A549 (cell line): ENCODE results near the gene RASA2. TPM values are rescaled to one million over a fixed set of nuclear protein-coding genes. Genes with fewer than 3 reads are reported as not detected.

Experiments used
- ATAC-seq, 2 experiments: fragments of 200-7000 bp in 1 of 2; fragments of >200 bp in 1 of 2; cut with Nextera tagmentation in 1 of 2; cut with Tn5 transposase in 1 of 2; 3 replicates each; pipeline versions ENCODE4 v1.8.0 to v1.9.1; 2018 to 2020; ENCODE audit warnings: mild to moderate bottlenecking in 1 of 2, moderate library complexity in 1 of 2
- CTCF ChIA-PET: fragments of 300-600 bp; sonication (Branson Sonifier 250); formaldehyde crosslinking; extraction: SDS; loops from one replicate; lab custom pipeline; 2021; ENCODE audit warnings: antibody characterized with exemption, inconsistent platforms; lab: Yijun Ruan, JAX
- POLR2A ChIA-PET: fragments of 350-600 bp; formaldehyde crosslinking; extraction: SDS; loops from one replicate; lab custom pipeline; 2021; ENCODE audit warnings: antibody characterized with exemption, inconsistent platforms; lab: Yijun Ruan, JAX
- DNase-seq, 2 experiments: peaks; one replicate each; pipeline versions ENCODE4 v3.0.0 to v3.0.0-alpha.2; 2011 to 2016; ENCODE audit warnings: low read depth in 1 of 2, low spot score in 1 of 2
- FAIRE-seq: peaks from 2 replicates; lab custom pipeline; 2011; peaks lifted over from hg19 to GRCh38; lab: Jason Lieb, UNC
- H3K27ac ChIP-seq, 2 experiments: fragments of >200 bp; sonication (Bioruptor Twin); formaldehyde crosslinking; 3 replicates each; pipeline ENCODE4 v1.5.1; 2016 to 2017
- H3K4me1 ChIP-seq: fragments of >200 bp; sonication (Bioruptor Twin); formaldehyde crosslinking; 3 replicates; pipeline ENCODE4 v1.6.1; 2016
- H3K4me2 ChIP-seq: fragments of >200 bp; sonication (Bioruptor Twin); formaldehyde crosslinking; 3 replicates; pipeline ENCODE4 v1.6.1; 2016
- H3K4me3 ChIP-seq: fragments of >200 bp; sonication (Bioruptor Twin); formaldehyde crosslinking; 3 replicates; pipeline ENCODE4 v1.5.1; 2016
- H3K9me3 ChIP-seq: fragments of >200 bp; sonication (Bioruptor Twin); formaldehyde crosslinking; 3 replicates; pipeline ENCODE4 v1.6.1; 2016
- ATOH8 ChIP-seq: fragments of 250-450 bp; sonication (Bioruptor Pico); IDR thresholded peaks from 2 replicates; pipeline ENCODE4 v1.5.0; 2020; ENCODE audit warnings: low read depth, mild to moderate bottlenecking, moderate library complexity
- BCL3 ChIP-seq: fragments of >200 bp; sonication (Bioruptor Twin); formaldehyde crosslinking; IDR thresholded peaks from 3 replicates; pipeline ENCODE4 v1.6.1; 2016
- CHD4 ChIP-seq: fragments of 200-600 bp; sonication (generic); IDR thresholded peaks from 2 replicates; pipeline ENCODE4 v1.6.1; 2016; ENCODE audit warnings: antibody characterized with exemption, mild to moderate bottlenecking, borderline replicate concordance
- CTCF ChIP-seq: fragments of >200 bp; sonication (Bioruptor Twin); formaldehyde crosslinking; IDR thresholded peaks from 3 replicates; pipeline ENCODE4 v1.5.1; 2016
- EP300 ChIP-seq, 2 experiments: fragments of >200 bp; sonication (Bioruptor Twin); formaldehyde crosslinking; IDR thresholded peaks; 2 replicates in 1 of 2; 3 replicates in 1 of 2; pipeline ENCODE4 v1.6.1; 2016 to 2017
- ESRRA ChIP-seq: fragments of 150-350 bp; IDR thresholded peaks from 2 replicates; pipeline ENCODE4 v1.6.1; 2014; ENCODE audit warnings: mild to moderate bottlenecking, low read length, borderline replicate concordance
- HDAC2 ChIP-seq: fragments of 200-600 bp; sonication (generic); IDR thresholded peaks from 2 replicates; pipeline ENCODE4 v1.6.1; 2016
- HMGXB4 ChIP-seq: fragments of 250-450 bp; sonication (Bioruptor Pico); IDR thresholded peaks from 2 replicates; pipeline ENCODE4 v1.5.0; 2021; ENCODE audit warnings: mild to moderate bottlenecking, moderate library complexity, borderline replicate concordance
- HOXA7 ChIP-seq: fragments of 250-450 bp; sonication (Bioruptor Pico); IDR thresholded peaks from 2 replicates; pipeline ENCODE4 v1.5.0; 2020; ENCODE audit warnings: mild to moderate bottlenecking, moderate library complexity
- KDM1A ChIP-seq: fragments of 200-600 bp; sonication (generic); IDR thresholded peaks from 2 replicates; pipeline ENCODE4 v1.6.1; 2016; ENCODE audit warnings: low read depth, mild to moderate bottlenecking
- KDM5A ChIP-seq: fragments of 200-600 bp; sonication (generic); IDR thresholded peaks from 2 replicates; pipeline ENCODE4 v1.6.1; 2016; ENCODE audit warnings: antibody characterized with exemption, mild to moderate bottlenecking
- MYC ChIP-seq: IDR thresholded peaks from 2 replicates; pipeline ENCODE4 v1.6.1; 2012; ENCODE audit warnings: mild to moderate bottlenecking, inconsistent platforms, low read length, improper control_type of control experiment, borderline replicate concordance
- NR3C1 ChIP-seq: fragments of >200 bp; sonication (Bioruptor Twin); formaldehyde crosslinking; IDR thresholded peaks from 3 replicates; pipeline ENCODE4 v1.6.1; 2017
- POLR2A ChIP-seq: IDR thresholded peaks from 2 replicates; pipeline ENCODE4 v1.6.1; 2012; ENCODE audit warnings: mild to moderate bottlenecking, low read length
- RAD21 ChIP-seq, 2 experiments: fragments of >200 bp in 1 of 2; sonication (Bioruptor Twin) in 1 of 2; formaldehyde crosslinking in 1 of 2; IDR thresholded peaks in 1 of 2; conservative IDR thresholded peaks in 1 of 2; 2 replicates in 1 of 2; 3 replicates in 1 of 2; pipeline ENCODE4 v1.6.1; 2012 to 2018; ENCODE audit warnings: inconsistent platforms in 1 of 2
- RCOR1 ChIP-seq: fragments of 150-350 bp; IDR thresholded peaks from 2 replicates; pipeline ENCODE4 v1.6.1; 2014; ENCODE audit warnings: antibody characterized with exemption, low read length, low read depth
- SMC3 ChIP-seq: fragments of >200 bp; sonication (Bioruptor Twin); formaldehyde crosslinking; IDR thresholded peaks from 3 replicates; pipeline ENCODE4 v1.6.1; 2018; ENCODE audit warnings: inconsistent platforms
- SREBF2 ChIP-seq: fragments of 450-650 bp; IDR thresholded peaks from 2 replicates; pipeline ENCODE4 v1.6.1; 2014; ENCODE audit warnings: mild to moderate bottlenecking, moderate library complexity
- ZSCAN20 ChIP-seq: fragments of 250-450 bp; sonication (Bioruptor Pico); IDR thresholded peaks from 2 replicates; pipeline ENCODE4 v1.8.0; 2022; ENCODE audit warnings: mild to moderate bottlenecking, moderate library complexity
- WGBS: methylation state at CpG from one replicate; pipeline ENCODE4 v1.1.6; 2017; ENCODE audit errors: missing lambda C conversion rate; 5-methylcytosine and 5-hydroxymethylcytosine counted together
- polyA plus RNA-seq, 4 experiments: library from polyadenylated mRNA; depleted of rRNA in 3 of 4; stranded (reverse); fragments of >200 nt; fragmentation: RNase III in 1 of 4; extraction: RNeasy Plus Mini Kit Qiagen cat#74134 plus additional on column Dnase treatment in 1 of 4; gene quantifications; 2 replicates in 3 of 4; 3 replicates in 1 of 4; pipeline ENCODE4 v1.2.3, GENCODE V29; 2011 to 2017
- TF ChIP-seq, protein P1 (sequence below): fragments of >200 bp; sonication (Bioruptor Twin); formaldehyde crosslinking; IDR thresholded peaks from 2 replicates; pipeline ENCODE4 v1.6.1; 2016
- TF ChIP-seq, protein P2 (sequence below): fragments of 200-600 bp; sonication (generic); IDR thresholded peaks from 2 replicates; pipeline ENCODE4 v1.6.1; 2016; ENCODE audit warnings: antibody characterized with exemption, mild to moderate bottlenecking, moderate library complexity

The RASA2 gene
- polyA plus RNA-seq, 2 of the 4 experiments (the other 2 are of a cell fraction): 6.7 to 12.0 TPM

DNA sequence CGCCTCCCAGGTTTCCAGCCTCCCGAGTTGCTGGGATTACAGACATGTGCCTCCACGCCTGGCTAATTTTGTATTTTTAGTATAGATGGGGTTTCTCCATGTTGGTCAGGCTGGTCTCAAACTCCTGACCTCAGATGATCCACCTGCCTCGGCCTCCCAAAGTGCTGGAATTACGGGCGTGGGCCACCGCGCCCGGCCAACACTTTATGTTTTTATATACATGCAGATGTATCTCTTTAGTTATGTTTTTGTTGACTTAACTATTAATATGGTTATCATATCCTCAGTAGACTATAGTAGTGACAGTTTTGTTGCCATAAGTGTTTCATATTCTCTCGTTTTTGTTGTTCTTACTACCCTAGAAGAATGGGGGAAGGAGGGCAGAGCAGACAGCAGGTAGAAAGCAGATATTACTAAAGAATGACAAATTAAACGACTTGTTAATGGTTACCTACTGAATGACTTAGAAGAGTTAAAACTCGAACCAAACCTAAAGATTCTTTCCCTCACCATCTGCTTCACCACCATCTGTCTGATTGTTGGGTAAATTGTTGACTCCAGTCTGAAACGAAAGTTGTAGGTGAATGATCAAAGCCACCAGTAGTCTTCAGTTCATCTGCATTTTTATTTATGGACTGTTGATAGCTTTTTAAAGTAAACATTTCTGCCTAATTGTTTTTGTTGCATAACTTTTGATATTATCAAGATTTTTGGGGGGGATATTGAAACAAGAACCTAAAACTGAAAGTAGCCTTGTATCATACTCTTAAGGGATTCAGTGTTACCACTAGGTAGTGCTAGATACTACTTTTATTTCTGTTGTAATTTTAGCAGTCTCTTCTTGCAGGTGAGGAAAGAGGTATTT lies 89.3 kb downstream of the RASA2 start:
- CTCF ChIA-PET: interaction anchor here (0.6 to 1.5 kb wide), 11 partner anchors 17 to 426 kb away, joined by 3 to 9 read pairs (median 3); partner anchors contain the start of gene RNF7
- TF ChIP-seq SMC3 (peak; percentile 44; the same call in 2 of the 3 replicates), RAD21 (conservative IDR thresholded peaks at IDR 0.05 in 1 of 2, IDR thresholded peaks at IDR 0.05 in 1 of 2) (peak; percentile 51 to 61), ATOH8 (CRISPR knock-in tag) (no peak), HMGXB4 (CRISPR knock-in tag) (0 out of 2 replicates have a peak, but pooled peaks have one; percentile 33), CTCF (peak; percentile 58)
- 71% methylated on average over 13 of the region's 13 CpGs for WGBS
- Histone ChIP-seq H3K9me3 (no peaks in the 10 kb centered on the region), H3K4me3 (no peak overlapping the region), H3K27ac (no peak overlapping the region), H3K4me1 (peaks cover 3% of the 10 kb centered on the region; the same call in 1 of the 3 replicates), H3K4me2 (peak overlapping the region; percentile 32; the same call in 2 of the 3 replicates)
- peak; percentile 71 to 86; a peak in 4 of 6 replicates for ATAC-seq
- FAIRE-seq: no peak
- peak; percentile 20 to 25 for DNase-seq
- POLR2A ChIA-PET: no interaction called here

GRCh38 chr3:141576744-141577052 lies 89.9 kb downstream of the RASA2 start:
- peaks cover 3% of the 10 kb centered on the region; the same call in 1 of the 3 replicates for H3K4me1 ChIP-seq
- H3K4me2 ChIP-seq: no peak overlapping the region
- FAIRE-seq (no peak), ATAC-seq (no peak), DNase-seq (no peak)
- H3K4me3 ChIP-seq: no peak overlapping the region
- ChIA-PET CTCF (interaction anchor here (0.6 to 1.5 kb wide), 12 partner anchors 16 to 695 kb away, joined by 3 to 9 read pairs (median 3); partner anchors contain the start of gene RNF7), POLR2A (no interaction called here)
- H3K27ac ChIP-seq: no peak overlapping the region
- 93% methylated on average over 1 of the region's 1 CpG for WGBS
- H3K9me3 ChIP-seq: no peaks in the 10 kb centered on the region
- no peak for TF ChIP-seq NR3C1
- no peak for TF ChIP-seq ZSCAN20
- no peak for TF ChIP-seq HOXA7 (CRISPR knock-in tag)
- no peak for TF ChIP-seq EP300 (IDR thresholded peaks at IDR 0.05)
- TF ChIP-seq KDM1A: no peak
- TF ChIP-seq, protein P1, sequence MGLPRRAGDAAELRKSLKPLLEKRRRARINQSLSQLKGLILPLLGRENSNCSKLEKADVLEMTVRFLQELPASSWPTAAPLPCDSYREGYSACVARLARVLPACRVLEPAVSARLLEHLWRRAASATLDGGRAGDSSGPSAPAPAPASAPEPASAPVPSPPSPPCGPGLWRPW: no peak
- TF ChIP-seq RCOR1: no peak
- TF ChIP-seq, protein P2, sequence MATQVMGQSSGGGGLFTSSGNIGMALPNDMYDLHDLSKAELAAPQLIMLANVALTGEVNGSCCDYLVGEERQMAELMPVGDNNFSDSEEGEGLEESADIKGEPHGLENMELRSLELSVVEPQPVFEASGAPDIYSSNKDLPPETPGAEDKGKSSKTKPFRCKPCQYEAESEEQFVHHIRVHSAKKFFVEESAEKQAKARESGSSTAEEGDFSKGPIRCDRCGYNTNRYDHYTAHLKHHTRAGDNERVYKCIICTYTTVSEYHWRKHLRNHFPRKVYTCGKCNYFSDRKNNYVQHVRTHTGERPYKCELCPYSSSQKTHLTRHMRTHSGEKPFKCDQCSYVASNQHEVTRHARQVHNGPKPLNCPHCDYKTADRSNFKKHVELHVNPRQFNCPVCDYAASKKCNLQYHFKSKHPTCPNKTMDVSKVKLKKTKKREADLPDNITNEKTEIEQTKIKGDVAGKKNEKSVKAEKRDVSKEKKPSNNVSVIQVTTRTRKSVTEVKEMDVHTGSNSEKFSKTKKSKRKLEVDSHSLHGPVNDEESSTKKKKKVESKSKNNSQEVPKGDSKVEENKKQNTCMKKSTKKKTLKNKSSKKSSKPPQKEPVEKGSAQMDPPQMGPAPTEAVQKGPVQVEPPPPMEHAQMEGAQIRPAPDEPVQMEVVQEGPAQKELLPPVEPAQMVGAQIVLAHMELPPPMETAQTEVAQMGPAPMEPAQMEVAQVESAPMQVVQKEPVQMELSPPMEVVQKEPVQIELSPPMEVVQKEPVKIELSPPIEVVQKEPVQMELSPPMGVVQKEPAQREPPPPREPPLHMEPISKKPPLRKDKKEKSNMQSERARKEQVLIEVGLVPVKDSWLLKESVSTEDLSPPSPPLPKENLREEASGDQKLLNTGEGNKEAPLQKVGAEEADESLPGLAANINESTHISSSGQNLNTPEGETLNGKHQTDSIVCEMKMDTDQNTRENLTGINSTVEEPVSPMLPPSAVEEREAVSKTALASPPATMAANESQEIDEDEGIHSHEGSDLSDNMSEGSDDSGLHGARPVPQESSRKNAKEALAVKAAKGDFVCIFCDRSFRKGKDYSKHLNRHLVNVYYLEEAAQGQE: no peak
- no peak for TF ChIP-seq SREBF2
- TF ChIP-seq ATOH8 (CRISPR knock-in tag): no peak
- no peak for TF ChIP-seq KDM5A
- TF ChIP-seq ESRRA: no peak
- no peak for TF ChIP-seq HMGXB4 (CRISPR knock-in tag)
- no peak for TF ChIP-seq HDAC2
- no peak for TF ChIP-seq BCL3
- TF ChIP-seq CHD4: no peak
- TF ChIP-seq MYC: no peak
- no peak for TF ChIP-seq POLR2A
